Measurements from ENCODE around the gene TANGO2.
A peak's percentile ranks its signal among the peaks of the same experiment; 100 is the strongest.

Gene TANGO2

DNA sequence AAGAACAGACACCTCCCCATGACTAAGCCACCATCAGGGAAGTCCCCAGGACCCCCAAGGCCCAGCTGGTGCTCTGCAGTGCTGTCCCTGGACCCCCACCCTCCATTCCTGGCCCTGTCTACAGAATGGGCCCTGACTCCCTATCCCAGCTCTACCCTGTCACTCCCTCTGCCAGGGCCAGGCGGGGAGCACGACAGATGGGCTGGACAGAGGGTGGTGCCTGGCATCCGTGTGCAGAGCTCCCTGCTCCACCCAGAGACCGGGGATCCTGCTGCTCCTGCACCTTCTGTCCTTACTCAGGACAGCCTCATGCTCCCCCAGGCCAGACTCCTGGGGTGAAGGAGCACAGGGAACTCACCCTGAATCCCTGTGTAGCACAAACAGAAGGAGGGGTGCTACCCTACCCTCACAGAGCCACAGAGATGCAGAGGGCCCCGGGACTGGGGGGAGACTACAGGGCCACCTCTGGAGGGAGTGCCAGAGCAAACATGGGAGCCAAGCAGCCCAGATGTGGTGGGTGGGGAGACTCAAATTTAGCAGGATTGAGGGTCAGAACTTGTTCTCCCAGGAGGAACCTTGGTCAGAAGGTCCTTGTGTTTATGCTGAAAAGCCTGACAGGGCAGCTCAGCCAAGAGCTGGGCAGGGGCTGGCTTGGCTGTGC is 6.3 kb upstream of the TANGO2 start:
- no peak for DNase-seq

DNA sequence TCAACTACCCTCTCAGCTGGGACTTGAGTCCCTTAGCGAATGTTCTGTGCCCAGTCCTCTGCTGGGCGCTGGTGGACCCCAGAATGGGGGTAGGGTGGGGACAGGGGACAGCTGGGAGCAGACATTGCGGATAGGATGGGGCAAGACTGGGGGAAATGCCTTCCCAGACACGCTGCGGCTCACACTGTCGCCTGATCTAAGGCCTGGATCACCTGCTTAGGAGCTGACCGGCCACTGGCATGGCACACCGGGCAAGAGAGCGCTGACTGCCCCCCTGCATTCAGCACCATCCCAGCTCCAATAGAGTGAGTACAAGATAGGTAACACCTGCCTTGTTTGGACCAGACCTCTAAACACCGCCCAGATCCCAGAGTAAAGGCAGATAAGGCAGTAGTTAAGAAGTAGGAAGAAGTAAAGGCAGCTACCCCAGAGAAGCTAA is 5.7 kb upstream of the TANGO2 start:
- no peak for DNase-seq

DNA sequence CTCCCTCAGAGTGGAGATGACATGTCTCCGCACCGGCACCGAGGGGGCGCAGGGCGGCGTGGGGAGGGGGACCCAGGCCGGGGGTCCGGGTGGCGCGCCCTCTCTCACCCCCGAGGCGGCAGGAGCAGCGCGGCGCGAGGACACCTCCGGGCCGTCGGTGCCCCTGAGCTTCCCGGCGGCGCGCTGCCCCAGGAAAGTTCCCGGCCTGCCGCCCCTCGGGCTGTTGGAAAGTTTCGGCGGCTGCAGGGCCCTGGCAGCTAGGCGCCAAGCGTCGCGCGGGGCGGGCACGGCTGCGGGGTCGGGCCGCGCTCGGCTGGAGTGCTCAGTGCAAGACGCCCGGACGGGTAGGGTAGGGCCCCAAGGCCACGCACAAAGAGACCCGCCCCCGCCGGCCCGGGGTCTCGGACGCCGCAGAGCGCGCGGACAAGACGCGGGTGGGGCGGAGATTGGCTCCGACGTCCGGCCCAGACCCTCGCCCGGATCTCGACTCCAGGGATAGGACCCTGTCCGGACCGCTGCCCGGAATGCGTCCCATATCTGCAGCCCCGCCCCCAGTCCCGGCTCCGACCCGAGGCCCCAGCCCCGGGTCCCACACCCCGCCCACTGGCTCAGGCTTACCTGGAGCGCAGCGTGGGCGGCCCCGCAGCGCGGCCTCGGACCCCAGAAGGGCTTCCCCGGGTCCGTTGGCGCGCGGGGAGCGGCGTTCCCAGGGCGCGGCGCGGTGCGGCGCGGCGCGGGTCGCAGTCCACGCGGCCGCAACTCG is 4.8 kb upstream of the TANGO2 start:
- DNase-seq, result peak; percentile 70

DNA sequence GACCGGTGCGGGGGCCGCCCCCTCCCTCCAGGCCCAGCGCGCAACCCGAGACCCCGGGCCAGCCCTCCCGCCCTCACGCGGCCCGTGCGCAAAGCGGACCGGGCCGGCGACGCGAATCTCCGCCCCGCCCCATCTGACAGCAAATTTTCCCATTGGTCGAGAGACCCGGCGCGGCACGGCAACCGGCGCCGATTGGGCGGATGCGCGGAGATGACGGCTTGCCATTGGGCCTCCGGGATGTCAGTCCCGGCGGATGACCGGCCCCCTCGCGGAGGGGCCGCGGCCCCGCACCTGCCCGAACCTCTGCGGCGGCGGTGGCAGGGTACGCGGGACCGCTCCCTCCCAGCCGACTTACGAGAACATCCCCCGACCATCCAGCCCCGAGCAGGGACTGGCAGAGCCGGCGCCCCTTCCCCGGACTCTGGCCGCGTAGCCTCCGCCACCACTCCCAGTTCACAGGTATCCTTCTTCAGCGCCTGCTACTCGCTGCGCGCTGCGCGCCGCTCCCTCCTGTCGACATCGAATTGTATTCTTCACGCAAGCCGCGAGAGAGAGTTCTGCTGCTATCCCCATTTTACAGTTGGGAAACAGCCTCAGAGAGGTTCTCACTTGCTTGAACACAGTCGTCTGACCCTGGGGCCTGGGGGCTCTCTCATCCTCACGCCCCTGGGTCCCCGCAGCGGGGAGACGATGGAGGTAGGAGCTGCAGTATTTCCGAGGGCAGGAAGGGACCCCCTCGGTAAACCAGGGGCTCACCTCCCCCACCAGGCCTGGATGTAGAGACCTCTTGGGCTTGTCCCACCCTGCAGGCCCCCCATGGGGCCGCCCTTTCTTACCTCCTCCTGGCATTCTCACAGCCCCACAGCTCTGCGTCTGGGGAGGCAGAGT is 3.9 kb upstream of the TANGO2 start, which contains the start of gene ARVCF:
ARVCF (minus strand) TSS at position 90 of the 888 bp plus-strand sequence. CDS start 26,029 bp downstream, outside the sequence.
- DNase-seq, result peak; percentile 96

DNA sequence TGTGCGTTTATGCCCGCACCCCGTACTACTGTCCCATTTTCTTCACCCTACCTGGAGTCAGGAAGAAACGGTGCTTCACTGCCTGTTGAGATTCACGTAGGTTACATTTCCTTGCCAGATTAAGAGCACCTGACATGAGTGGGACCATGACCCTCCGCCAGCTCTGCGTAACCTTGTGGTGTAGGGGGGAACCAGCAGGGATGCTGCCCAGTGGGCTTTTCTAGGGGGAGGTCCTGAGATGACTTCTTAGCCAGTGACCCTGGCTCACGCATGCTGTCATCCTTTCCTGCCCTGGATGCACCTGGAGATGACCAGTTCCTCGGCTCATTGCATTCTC is 3.3 kb upstream of the TANGO2 start:
- no peak for DNase-seq

DNA sequence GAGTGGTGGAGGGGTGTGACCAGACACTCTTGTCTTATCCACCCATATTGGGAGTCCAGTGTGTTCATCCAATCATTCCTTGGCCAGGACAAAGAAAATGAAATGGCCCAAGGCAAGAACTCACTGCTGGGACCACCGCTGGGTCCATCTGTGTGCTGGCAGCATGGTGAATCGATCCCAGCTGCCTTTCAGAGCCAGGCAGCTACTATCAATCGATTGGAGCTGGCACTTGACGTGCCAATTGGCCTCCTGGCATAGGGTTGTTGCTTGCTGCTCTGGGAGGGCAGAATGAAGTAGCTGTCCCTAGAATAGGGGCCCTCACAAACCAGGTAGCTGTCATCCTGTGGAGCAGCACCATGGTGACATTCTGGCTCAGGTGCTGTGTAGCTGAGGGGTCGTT is 2.9 kb upstream of the TANGO2 start:
- DNase-seq, result no peak

DNA sequence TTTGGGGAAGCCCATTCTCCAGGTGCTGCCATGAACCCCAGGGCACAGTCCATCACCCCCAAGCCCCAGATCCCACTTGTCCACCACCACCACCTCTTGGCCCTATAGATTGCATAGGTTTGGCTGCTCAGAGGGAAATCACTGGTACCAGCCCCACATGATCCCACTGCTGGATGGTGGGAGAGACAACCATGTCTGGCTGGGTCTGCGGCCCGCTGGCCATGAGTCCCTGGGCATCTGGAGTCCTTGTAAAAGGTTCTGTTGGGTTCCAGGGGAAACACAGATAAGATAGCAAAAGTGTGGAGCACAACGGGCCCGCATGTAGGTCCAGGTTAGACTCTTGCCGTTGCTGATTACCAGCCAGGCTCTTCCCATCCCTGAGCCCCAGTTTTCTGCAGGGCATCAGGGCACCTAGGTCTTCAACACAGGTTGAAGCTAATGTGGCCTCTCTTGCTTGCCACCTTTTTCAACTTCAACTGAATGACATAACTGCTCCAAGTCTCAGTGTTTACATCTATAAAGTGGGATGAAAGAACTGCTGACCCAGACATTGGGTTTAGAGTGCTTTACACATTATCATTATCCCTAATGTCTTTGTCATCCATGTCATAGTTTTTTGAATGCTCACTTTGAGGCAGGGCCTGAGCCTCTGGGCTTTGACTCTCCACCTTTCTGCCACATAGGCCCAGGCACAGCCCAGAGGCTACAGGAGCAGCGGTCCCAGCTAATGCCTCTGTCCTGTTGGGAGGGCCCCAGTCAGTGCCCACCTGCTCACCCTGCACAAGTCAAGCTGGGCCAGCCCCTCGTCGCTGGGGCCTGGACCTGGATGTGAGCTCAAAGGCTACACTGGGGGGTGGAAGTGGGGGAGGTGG is 1.0 kb upstream of the TANGO2 start:
- DNase-seq, result no peak

DNA sequence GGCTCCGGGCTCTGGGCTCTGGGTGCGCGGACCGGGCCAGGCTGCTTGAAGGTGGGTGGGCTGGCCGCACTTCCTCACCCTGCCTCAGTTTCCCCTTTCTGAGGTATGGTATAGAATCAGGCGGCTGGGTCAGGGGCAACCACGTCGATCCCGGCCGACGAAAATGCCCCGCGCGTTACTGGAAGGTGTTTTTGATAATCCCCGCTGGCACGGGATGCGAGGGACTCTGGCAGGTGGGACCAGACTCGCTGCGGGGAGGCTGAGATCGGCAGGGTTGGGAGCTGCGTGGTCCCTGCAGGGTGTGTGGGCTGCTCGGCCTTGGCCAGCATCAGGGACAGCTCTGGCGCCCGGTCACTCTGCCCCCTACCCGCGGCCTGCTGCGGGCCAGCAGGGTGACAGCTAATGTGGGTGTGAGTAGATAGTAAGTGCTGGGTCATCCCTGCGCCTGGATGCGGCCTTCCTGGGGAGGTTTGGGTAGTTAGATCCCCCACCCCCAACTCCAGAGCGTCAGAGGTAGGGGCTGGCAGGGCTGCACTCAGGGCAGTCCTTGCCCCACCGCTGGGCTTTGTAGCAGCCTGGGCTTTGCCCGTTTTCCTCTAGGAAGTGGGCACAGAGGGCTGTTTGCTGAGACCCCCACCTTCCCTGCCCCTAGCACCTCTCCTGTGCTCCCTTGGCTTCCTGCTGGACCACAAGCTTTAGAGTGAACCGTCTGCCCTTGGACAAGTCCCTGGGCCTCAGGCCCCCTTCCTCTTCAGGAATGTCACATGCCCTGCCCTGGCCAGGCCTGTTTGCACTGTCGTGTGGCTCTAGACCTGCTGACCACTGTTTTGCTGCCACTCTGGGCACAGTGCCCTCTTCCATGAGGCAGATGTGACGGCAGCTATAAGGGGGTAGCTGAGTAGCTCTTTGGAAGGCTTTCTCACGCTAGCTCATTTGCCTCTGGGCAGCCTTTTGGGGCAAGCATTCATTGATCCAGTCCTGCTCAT is 579 bp downstream of the TANGO2 start:
- no peak for DNase-seq

DNA sequence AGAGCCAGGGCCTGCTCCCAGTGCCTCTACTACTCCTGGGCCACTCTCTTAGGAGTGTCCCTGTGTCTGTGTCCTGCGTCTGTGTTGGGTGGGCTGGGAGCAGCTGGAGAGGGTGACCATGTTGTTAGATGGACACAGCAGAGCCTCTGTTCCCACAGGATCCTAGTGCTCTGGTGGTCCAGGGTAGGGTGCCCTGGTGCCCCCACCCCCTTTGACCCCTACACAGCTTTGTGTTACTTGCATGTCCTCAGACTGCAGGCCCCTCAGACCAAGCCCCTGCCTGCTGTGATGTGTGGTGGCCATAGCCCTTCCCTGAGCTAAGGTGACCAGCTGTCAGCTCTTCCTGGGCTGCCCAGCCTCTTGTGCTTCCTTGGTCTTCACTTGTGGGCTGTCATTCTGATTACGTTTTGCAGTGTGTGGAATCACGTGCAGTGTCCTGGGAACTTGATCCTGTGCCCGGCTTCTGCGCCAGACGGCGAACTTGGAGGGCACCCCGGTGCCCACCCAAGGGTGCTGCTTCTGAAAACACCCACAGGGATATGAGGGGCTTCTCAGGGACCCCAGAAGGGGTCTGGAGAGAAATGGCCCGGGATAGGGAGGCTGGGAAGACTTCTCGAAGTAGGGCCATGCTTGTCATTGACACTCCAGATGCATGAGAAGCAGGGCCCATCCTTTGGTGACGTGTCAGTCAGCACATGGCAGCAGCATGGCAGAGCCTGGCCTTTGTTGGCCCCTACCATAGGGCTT is 1.5 kb downstream of the TANGO2 start:
- DNase-seq, result no peak

DNA sequence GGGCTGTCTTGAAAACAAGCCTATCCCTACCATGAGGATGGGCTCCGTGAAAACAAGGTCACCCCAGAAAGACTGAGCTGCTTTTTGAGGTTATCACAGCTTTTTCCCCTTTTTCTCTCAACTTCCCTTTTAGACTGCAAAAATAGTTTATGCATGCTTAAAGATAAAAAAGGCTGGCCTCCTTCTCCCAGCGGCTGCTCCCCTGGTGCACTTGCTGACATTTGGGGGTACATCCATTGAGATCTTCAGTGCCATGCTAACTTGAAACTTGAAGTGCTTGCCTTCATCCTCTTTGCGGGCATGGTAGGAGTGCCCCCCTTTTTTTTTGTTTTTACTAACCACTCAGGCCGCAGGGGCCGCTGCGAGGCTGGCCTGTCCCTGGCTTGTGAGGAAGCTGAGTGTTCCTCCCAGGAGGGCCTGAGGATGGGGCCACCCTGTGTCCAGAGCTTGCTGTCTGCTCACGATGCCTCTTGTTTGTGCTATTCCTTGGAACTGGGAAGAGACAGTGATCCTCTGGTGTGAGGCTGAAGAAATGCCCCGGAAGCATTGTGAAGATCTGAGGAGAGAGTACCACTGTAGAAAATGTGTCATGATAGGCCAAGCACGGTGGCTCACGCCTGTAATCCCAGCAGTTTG is 2.2 kb downstream of the TANGO2 start:
- no peak for DNase-seq

DNA sequence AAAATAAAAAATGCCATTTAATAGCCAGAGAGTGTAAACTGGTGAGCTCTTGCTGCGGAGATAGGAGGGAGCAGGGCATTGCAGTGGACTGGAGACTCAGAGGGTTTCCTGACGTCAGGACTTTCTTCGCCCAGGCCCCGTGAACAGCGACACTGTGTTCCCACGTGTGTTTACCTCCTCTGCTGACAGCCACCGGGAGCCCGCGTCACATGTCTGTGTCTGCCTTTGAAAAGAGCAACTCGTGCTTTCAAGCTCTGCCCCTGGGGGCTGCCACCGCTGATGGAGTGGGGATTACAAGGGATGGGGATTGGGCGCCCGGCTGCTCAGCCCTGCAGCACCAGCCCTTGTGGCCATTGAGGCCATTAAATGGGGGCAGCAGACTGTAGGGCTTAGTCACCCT is 3.3 kb downstream of the TANGO2 start:
- DNase-seq, result no peak

DNA sequence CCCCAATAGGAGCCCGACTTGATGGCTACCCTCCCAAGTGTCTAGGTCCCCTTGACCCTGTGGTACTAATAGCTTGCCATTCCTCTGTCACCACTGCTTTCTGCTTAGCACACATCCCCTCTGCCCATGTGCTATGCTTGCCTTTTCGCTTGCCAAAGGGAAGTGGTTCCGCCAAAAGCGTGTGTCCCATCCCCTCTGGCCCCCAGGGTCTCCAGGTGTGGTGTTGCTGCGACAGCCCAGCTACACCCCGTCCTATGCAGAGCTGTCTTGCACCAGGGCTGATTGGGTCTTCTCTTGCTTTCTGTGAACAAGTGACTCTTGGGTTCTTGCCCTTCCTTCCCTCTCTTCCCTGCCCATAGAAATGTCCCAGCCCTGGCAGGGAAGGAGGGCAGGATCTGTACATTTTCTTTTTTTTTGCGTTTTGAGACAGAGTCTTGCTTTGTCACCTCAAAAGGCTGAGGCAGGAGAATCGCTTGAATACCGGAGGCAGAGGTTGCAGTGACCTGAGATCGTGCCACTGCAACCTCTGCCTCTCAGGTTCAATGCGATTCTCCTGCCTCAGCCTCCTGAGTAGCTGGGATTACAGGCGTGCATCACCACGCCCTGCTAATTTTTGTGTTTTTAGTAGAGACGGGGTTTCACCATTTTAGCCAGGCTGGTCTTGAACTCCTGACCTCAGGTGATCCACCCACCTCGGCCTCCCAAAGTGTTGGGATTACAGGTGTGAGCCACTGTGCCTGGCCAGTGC is 3.9 kb downstream of the TANGO2 start:
- no peak for DNase-seq

DNA sequence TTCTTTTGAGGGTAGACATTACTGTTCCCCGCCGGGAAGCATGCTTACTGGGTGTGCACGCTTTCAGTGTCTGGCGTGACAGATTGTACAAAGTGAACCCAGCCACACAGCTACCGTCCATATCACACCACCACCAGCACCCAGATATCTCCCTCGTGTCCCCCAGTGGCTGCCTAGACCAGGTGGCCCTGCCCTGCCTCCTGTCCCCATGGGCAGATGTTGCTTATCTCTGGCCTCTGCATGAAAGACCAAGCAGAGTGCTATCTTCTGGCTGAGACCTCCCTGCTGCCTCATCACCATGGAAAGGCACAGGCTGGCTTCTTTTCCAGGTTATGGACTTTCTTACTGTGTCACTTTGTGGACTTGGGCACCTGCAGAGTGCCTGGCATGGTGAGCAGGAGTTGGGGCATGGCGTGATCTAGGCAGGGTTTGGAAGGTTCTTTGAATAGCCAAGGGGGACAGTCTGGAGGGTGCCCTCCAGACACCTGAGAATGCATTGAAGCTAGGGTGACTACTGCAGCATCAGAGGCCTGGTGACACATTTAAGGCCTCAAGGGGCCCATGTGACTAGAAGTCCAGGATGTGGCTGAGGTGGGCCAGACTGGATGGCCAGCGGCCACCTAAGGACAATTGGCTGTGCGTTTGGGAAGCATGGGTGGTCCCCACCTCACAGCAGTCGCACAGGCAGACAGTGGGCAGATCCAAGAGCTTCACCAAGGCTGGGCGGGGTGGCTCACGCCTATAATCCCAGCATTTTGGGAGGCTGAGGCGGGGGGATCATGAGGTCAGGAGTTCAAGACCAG is 4.7 kb downstream of the TANGO2 start:
- no peak for DNase-seq

DNA sequence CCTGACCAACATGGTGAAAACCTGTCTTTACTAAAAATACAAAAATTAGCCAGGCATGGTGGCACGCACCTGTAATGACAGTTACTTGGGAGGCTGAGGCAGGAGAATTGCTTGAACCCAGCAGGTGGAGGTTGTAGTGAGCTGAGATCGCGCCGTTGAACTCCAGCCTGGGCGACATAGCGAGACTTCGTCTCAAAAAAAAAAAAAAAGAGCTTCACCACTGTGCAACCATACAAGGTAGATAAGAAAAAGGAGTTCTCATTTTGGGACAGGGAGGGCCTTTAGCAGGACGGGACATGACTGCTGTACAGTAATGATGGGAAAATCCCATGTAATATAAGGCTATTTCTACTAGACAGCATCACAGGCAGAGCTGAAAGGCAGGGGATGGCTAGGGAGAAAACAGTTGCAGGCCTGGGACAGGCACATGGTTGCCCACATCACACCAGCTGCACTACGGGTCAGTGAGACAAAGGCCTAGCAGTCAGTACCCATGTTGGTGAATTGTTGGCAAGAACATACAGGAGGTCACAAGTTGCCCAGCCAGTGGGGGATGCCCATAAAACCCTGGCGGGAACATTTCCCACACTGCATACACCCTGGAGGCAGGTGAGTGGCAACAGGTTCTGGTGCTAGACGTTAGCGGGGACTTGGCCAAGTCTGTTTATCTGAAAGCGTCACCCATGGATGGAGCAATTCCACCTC is 5.4 kb downstream of the TANGO2 start:
- no peak for DNase-seq

DNA sequence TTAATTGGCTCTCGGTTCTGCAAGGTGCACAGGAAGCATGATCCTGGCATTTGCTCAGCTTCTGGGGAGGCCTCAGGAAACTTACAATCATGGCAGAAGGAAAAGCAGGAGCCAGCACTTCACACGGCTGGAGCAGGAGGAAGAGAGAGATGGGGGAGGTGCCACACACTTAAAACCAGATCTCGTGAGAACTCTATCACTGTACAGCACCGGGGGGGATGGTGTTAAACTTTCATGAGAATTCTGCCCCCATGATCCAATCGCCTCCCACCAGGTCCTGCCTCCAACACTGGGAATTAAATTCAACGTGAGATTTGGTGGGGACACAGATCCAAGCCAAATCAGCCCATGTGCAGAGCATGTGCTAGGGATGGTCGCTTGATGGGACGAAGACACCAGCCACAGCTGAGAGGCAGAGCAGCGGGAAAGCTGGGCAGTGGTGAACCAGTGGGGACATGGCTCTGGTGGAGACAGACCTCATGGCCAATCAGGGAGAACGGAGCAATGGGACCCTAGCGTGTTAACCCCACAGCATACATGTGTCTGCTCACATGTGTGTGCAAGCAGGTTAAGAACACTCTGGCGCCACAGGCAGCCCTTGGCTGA is 6.2 kb downstream of the TANGO2 start:
- no peak for DNase-seq

DNA sequence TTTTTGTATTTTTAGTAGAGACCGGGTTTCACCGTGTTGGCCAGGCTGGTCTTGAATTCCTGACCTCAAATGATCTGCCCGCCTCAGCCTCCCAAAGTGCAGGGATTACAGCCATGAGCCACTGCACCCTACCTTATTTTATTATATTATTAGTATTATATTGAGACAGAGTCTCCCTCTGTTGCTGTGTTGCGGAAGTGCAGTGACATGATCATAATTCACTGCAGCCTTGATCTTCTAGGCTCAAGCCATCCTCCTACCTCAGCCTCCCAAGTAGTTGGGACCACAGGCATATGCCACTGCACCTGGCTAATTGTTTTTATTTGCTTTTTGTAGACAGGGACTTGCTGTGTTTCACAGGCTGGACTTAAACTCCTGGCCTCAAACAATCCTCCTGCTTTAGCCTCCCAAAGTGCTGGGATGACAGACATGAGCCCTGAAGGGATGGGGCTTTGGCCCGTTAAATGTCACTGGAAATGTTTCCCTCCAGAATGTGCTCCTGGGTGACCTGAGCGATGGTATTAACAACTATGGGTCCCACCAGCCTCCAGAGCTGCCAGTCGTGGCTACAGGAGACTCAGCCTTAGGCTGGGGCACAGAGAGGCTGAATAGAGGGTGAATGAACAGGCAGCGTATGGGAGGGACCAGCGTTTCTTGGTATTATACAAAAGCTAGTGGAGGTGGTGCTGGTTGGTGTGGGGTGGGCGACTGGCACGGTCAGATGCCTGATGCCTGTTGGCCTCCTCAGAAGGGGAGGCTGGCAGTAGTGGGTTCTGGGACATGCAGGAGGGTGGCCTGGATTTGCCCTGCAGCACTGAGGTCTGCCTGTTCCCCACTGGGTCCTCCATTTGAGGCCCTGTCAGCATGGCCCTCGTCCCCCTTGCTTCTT is 7.3 kb downstream of the TANGO2 start:
- no peak for DNase-seq
